Smooth muscle cell (in vitro differentiated cells): ENCODE results near the gene CLIP1. TPM values are rescaled to one million over a fixed set of nuclear protein-coding genes. Genes with fewer than 3 reads are reported as not detected.

Experiments used
- DNase-seq: peaks from one replicate; lab custom pipeline; 2025; ENCODE audit not compliant: unreplicated experiment; lab: John Stamatoyannopoulos, UW
- H2AFZ ChIP-seq: fragments of 200-600 bp; sonication (generic); 2 replicates; pipeline ENCODE4 v1.6.0; 2016; ENCODE audit warnings: antibody characterized with exemption, low read depth, mild to moderate bottlenecking
- H3F3A ChIP-seq: fragments of 200-600 bp; sonication (generic); 2 replicates; pipeline ENCODE4 v1.6.0; 2017; ENCODE audit warnings: antibody characterized with exemption, low read depth
- H3K27ac ChIP-seq: fragments of 200-600 bp; sonication (generic); 2 replicates; pipeline ENCODE4 v1.5.1; 2016; ENCODE audit warnings: low read depth, mild to moderate bottlenecking
- H3K27me3 ChIP-seq: fragments of 200-600 bp; sonication (generic); 2 replicates; pipeline ENCODE4 v1.6.1; 2016; ENCODE audit warnings: low read depth, mild to moderate bottlenecking
- H3K36me3 ChIP-seq: fragments of 200-600 bp; sonication (generic); 2 replicates; pipeline ENCODE4 v1.5.1; 2016; ENCODE audit warnings: low read depth
- H3K4me1 ChIP-seq: fragments of 200-600 bp; sonication (generic); 2 replicates; pipeline ENCODE4 v1.5.1; 2016; ENCODE audit warnings: low read depth
- H3K4me2 ChIP-seq: fragments of 200-600 bp; sonication (generic); 2 replicates; pipeline ENCODE4 v1.6.0; 2016; ENCODE audit warnings: mild to moderate bottlenecking
- H3K4me3 ChIP-seq: fragments of 200-600 bp; sonication (generic); 2 replicates; pipeline ENCODE4 v1.5.1; 2016; ENCODE audit warnings: mild to moderate bottlenecking
- H3K79me2 ChIP-seq: fragments of 200-600 bp; sonication (generic); 2 replicates; pipeline ENCODE4 v1.6.0; 2016; ENCODE audit warnings: low read depth, mild to moderate bottlenecking
- H3K9ac ChIP-seq: fragments of 200-600 bp; sonication (generic); 2 replicates; pipeline ENCODE4 v1.6.0; 2016; ENCODE audit warnings: low read depth
- H3K9me3 ChIP-seq: fragments of 200-600 bp; sonication (generic); replicated peaks from 2 replicates; pipeline ENCODE4 v1.5.1; 2016; ENCODE audit warnings: low read depth
- H4K20me1 ChIP-seq: fragments of 200-600 bp; sonication (generic); 2 replicates; pipeline ENCODE4 v1.6.0; 2016; ENCODE audit warnings: low read depth
- CTCF ChIP-seq: fragments of 200-600 bp; sonication (generic); IDR thresholded peaks from 2 replicates; pipeline ENCODE4 v1.5.1; 2017; ENCODE audit warnings: borderline replicate concordance, mild to moderate bottlenecking, antibody characterized with exemption; ENCODE audit not compliant: insufficient read depth, poor library complexity, severe bottlenecking
- WGBS: methylation state at CpG from one replicate; pipeline ENCODE4 v1.1.7; 2016; ENCODE audit warnings: low lambda C conversion rate; 5-methylcytosine and 5-hydroxymethylcytosine counted together
- polyA plus RNA-seq: library from polyadenylated mRNA; unstranded; fragments of >200 nt; fragmentation: Nextera tagmentation; extraction: Ambion mirVana; gene quantifications from 2 replicates; pipeline ENCODE4 v1.2.1, GENCODE V29; 2016
- total RNA-seq: library from RNA; depleted of rRNA; stranded (reverse); fragments of >200 nt; gene quantifications from 2 replicates; pipeline ENCODE4 v1.2.3, GENCODE V29; 2014

CLIP1 gene
- total and polyA plus RNA-seq, 2 experiments from 2014 or later: 15.3 to 40.4 TPM

GRCh38 chr12:122387887-122388286, 34.6 kb downstream of the CLIP1 start:
- no peak for TF ChIP-seq CTCF
- H3K27me3 ChIP-seq: no peaks in the 10 kb centered on the region
- no peaks in the 10 kb centered on the region for H3K4me1 ChIP-seq
- H4K20me1 ChIP-seq: peaks cover 65% of the 10 kb centered on the region
- no peak overlapping the region for H2AFZ ChIP-seq
- H3K79me2 ChIP-seq: peaks cover 63% of the 10 kb centered on the region
- WGBS: 97% methylated on average over 6 of the region's 6 CpGs
- no peak overlapping the region for H3K4me2 ChIP-seq
- no peaks in the 10 kb centered on the region for H3K36me3 ChIP-seq
- H3K9me3 ChIP-seq: no peaks in the 10 kb centered on the region
- no peak for DNase-seq
- H3K9ac ChIP-seq: no peak overlapping the region
- H3F3A ChIP-seq: no peaks in the 10 kb centered on the region
- H3K27ac ChIP-seq: no peak overlapping the region
- no peak overlapping the region for H3K4me3 ChIP-seq

GRCh38 chr12:122385171-122386016, 37.1 kb downstream of the CLIP1 start:
- Histone ChIP-seq H2AFZ (no peak overlapping the region), H4K20me1 (peaks cover 70% of the 10 kb centered on the region), H3K27me3 (no peaks in the 10 kb centered on the region), H3K9me3 (no peaks in the 10 kb centered on the region), H3K4me3 (no peak overlapping the region), H3K36me3 (no peaks in the 10 kb centered on the region), H3K79me2 (peaks cover 63% of the 10 kb centered on the region), H3F3A (no peaks in the 10 kb centered on the region), H3K4me2 (no peak overlapping the region), H3K4me1 (no peaks in the 10 kb centered on the region), H3K9ac (no peak overlapping the region), H3K27ac (no peak overlapping the region)
- TF ChIP-seq CTCF: no peak
- WGBS: 95% methylated on average over 13 of the region's 13 CpGs
- DNase-seq: no peak

DNA sequence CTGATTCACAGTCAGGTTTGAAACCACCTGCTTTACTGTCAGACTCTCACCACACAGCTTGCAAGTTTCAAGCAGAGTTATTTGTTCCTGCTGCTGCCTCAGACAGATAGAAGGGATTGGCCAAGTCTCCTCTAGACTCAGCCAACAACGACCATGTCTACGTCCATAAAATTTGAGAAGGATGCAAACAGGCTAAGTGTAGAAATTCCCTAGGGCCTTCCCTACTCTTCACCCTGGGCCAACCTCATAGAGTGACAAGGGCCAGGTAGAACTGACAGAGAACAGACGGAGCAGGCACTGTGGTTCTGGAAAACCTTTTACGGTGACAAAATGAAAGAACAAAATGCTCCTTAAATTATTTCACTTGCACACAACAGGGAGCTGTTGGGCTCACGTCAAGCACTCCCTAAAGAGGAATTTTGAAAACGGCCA, 39.5 kb downstream of the CLIP1 start:
- 61% methylated on average over 6 of the region's 6 CpGs for WGBS

More for the DNA sequence above, 39.5 kb downstream of the CLIP1 start:
- H3K79me2 ChIP-seq: peaks cover 52% of the 10 kb centered on the region
- H4K20me1 ChIP-seq: peaks cover 58% of the 10 kb centered on the region
- H3K4me2 ChIP-seq: no peak overlapping the region
- no peaks in the 10 kb centered on the region for H3K27me3 ChIP-seq
- no peaks in the 10 kb centered on the region for H3K9me3 ChIP-seq
- H3K4me3 ChIP-seq: no peak overlapping the region
- no peaks in the 10 kb centered on the region for H3K36me3 ChIP-seq
- no peak overlapping the region for H3K9ac ChIP-seq
- no peak overlapping the region for H2AFZ ChIP-seq
- DNase-seq: no peak
- no peaks in the 10 kb centered on the region for H3F3A ChIP-seq
- H3K4me1 ChIP-seq: no peaks in the 10 kb centered on the region
- H3K27ac ChIP-seq: no peak overlapping the region
- no peak for TF ChIP-seq CTCF
